Left cardiac atrium (tissue), 4 donors: ENCODE data around the gene CDYL. TPM values are rescaled to one million over a fixed set of nuclear protein-coding genes. Genes with fewer than 3 reads are reported as not detected.
A peak's percentile ranks its signal among the peaks of the same experiment; 100 is the strongest.

ENCODE experiments used
- ATAC-seq, 2 donors: fragments of 200-7000 bp; cut with Tn5 transposase; one replicate each; pipeline ENCODE4 v1.9.1; 2020; ENCODE audit warnings: mild to moderate bottlenecking in 2 of 2, moderate library complexity in 2 of 2
- DNase-seq: peaks from one replicate; pipeline ENCODE4 v3.0.0-alpha.2; 2020
- intact Hi-C, 2 donors: fragments of 100-400 bp; cut with DNase I; formaldehyde crosslinking; loops; one replicate each; pipeline versions ENCODE4 v1.14.1 to v1.15.1; 2022 to 2023
- total RNA-seq, 2 donors: library from RNA; stranded (reverse); fragmentation: NEBNext Ultra II Directional; extraction: Animal tissue kit (Norgen Biotek cat#: 25700); gene quantifications; one replicate each; pipeline ENCODE4 v1.2.1, GENCODE V29; 2021
- donor health status: DM: no; HTN: yes; CAD: no.
- donor health status: DM: no; HTN: yes; CAD: no; lungs with severe emphysema.
- donor health status: DM: yes; HTN: yes; CAD: no.
- donor health status: Dilated cardiomyopathy.

CDYL gene
- total RNA-seq, 2 donors from 2014 or later, result 26.9 to 31.2 TPM

DNA sequence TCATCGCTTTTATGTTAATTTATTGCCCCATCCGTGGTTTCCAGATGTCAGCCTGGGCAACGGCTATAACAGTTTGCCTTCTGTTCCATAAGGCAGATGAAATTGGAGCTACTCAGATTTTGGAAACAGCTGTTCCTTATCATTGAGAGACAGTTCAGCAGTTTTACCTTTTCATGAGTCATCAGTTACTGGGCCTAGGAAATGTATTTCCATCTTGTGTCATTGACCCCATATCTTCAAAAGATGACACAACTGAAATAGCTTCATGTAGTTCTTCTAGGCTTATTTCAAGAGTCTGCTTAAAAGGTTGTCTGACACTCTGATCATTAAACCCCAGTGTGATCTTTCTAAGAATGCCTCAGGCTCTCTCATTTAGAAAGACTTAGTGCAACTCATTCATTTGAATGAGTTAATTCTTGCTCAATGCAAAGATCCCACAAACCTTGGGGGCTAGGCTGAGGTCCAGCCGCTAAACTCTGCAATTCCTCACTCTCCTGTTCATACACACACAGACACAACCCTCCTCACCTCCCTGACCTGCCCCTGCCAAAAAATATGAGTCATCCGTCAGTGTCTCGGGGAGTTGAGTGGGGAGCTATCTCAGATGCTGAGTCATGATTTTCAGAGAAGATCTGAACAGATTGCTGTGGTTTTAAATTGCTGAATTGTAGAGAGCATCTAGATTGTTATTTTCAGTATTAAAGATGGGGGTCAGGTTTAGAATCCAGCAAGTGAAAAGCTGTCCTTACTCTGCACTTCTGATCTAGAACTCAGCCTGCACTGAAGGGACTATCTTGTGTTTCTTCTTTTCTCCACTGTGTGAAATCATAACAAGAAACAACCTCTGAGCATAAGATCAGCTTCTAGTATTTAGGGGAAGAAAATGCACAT is 165.8 kb downstream of the CDYL start:
- ATAC-seq (peak; percentile 70 to 96), DNase-seq (peak; percentile 40)
- intact Hi-C loops, result no loop called here

DNA sequence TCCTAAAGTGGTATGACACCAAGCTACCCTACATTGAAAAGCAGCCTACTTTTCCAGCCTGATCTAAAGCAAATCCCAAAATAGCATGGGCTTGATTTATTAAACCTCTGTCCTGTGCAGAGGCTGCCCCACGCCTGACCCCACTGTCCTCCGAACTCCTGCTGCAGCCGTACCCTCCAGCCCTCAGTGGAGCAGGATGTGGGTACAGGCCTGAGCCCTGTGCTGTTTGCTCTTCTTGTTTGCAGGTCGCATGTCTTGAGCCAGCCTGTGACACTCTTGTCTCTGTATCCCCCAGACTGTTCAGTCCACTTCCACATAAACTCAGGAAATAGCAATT is 166.4 kb downstream of the CDYL start:
- intact Hi-C loops, result no loop called here
- ATAC-seq (peak in 1 of 2 donors; percentile 39), DNase-seq (no peak)

DNA sequence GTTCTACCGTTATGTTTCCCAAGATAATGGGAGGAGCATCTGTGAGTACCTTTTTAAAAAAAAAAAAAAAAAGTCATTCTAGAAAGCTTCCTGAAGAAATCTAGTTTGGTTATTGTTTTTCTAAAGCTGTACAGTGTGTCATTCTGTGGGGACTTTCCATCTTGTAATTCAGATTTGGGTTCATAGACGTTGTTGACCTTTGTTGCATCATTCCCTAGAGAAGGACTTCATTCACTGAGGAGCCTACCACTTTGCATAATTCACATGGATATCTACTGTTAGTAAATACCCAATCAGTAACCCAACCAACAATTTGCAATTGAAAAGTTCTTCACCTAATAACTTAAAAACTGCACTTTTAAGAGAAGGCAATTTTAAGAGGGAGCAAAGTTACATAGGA is 167.5 kb downstream of the CDYL start:
- ATAC-seq (no peak), DNase-seq (no peak)
- intact Hi-C loops, result no loop called here

DNA sequence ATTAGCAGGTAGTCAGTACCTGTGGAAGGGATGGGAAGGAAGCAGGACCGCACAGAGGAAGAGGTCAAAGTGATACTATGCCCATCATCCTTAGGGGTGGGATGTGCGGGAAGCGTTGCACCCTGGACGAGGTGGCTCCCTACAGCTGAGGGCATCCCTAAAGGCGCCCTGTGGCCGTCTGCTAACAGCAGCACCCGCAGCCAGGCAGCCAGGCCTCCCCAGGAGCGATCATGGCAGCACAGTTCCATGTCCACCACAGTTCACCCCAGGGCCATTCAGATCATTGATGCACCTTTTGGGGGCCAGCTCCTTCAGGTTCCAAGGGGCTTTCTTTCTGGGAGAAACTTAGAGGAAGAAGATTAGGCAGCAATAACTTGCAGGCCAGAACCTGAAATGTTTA is 168.1 kb downstream of the CDYL start:
- intact Hi-C loops, result no loop called here
- DNase-seq (no peak), ATAC-seq (no peak)

DNA sequence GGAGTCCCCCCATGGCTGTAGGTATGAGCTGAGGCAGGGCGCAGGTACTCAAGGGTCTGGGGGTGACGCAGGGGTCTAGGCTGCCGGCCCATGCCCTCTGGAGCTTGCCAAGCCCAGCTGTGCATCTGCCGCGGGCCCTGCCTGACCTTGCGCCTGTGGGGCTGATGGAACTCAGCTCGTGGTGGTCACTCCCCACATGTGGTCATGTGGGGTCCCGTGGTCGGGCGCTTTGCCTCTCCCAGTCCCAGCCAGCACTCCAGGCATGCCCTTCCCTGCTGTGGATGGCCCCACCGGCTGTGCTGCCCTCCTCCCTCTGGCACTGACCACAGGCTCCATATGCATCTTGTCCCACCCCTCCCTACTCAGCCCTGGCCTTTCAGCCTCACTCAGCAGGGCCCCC is 170.3 kb downstream of the CDYL start:
- intact Hi-C loops, result no loop called here
- ATAC-seq (no peak), DNase-seq (no peak)

DNA sequence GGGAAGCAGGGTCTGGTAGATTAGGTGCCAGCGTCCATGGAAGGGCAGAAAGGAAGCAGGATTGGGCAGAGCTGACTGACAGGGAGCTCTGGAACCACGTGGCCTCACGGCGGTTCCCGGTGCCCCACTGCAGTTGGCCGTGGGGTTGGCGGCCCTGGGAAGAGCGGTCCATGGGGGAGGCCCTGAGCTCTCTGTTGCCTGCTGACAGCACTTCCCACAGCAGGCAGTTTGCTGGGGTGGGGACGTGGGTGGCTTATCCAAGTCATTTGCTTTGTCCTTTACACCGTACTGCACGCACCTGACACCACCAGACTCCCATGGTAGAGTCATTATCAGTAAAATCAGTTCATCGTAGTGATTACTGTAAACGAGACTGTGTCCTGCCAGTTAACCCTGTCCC is 171.5 kb downstream of the CDYL start:
- intact Hi-C loops, result no loop called here
- ATAC-seq (no peak), DNase-seq (no peak)

DNA sequence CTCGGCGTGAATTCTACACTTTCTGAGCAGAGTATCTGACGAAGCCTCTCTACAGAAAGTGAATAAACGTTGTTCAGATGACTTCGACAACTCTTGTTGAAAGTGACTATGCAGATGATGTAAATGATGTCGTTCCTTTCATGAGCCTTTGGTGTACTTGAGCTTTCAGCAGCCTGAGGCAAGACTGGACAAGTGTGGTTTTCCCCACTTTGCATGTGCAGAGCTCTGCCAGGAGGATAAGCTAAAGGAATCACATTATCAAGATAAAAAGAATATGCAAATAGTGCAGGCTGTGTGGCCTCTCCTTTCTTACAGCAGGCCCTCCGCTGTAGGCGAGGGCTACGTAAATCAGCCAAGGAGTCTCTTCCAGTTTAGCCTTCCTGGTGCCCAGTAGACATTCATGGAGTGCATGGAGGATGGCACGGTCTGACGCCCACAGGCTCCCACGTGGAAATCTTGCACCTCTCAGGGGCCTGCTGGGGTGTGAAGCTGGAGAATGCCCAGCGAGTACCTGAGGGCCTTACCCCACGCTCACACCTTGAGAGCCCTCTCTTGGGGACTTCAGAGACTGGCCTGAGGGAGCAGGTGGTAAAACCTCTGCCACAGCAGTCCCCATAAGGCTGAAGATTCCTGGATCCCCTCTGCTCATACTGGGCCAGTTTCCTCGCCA is 172.7 kb downstream of the CDYL start:
- ATAC-seq, result no peak
- intact Hi-C loops, result no loop called here
- DNase-seq, result no peak

DNA sequence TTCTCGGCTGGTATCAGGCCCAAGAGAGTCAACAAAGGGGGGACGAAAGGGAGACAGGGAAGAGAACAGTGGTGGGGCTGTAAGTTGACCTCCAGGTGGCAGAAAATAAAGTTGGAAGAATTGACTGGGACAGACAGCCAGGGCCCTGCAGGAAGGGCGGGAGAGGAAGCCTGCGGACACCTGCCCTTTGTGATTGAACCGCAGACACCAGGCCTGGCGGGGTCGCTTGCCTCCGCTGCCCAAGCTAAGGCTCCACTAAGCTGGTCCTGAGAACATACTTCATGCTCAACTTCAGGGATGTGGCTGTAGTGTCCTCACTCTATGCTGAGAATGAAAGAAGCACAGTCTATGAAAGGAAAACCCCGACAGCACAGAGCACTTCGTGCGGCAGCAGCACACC is 173.9 kb downstream of the CDYL start:
- intact Hi-C loops, result no loop called here
- no peak for DNase-seq
- no peak for ATAC-seq

DNA sequence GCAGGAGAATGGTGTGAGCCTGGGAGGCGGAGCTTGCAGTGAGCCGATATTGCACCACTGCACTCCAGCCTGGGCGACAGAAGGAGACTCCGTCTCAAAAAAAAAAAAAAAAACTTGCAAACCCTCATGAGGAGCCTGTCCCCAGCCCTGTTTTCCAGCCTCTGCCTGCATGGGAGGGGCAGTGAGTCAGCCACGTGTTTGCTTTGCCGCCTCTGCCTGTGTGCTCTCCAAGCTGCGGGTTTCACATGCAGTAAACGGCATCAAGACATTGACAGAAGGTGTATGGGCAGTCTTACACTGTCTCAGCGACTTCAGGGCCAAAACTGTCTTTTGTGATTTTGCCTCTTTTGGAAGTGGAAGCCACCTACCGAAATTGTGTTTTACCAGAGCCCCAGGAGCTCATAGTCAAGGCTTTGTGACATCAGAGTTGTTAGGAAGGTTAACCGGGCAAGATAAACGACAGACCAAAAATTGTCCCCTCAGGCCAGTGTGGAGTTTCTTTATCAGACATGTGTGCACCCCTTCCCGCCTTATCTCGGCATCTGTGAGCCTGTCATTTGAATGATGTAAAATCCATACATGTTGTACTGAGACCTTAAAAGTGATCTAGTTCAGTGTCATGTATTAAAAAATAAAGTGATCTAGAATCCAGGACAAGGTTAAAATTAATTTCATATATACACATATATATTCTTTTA is 174.8 kb downstream of the CDYL start:
- ATAC-seq (no peak), DNase-seq (no peak)

DNA sequence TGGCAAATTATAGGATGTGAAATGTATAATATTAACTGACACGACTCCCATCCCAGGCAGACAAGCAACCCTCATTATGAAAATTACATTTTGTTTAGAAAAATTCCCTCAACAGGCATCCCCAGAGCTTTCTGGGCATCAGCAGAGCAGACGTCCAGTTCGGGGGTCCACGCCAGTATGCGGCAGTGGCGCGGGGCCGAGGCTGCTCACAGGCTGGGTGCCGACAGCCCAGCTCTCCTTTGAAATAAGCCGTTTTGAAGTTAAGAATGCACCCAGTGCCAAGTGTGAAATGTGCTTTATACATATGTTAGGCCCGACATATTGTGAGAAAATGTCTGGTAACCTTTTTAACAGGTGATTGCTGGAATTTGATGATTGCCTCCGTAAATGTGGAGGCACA is 177.2 kb downstream of the CDYL start:
- no peak for ATAC-seq
- intact Hi-C loops, result no loop called here

More for the DNA sequence above, 174.8 kb downstream of the CDYL start:
- intact Hi-C loops, result no loop called here

DNA sequence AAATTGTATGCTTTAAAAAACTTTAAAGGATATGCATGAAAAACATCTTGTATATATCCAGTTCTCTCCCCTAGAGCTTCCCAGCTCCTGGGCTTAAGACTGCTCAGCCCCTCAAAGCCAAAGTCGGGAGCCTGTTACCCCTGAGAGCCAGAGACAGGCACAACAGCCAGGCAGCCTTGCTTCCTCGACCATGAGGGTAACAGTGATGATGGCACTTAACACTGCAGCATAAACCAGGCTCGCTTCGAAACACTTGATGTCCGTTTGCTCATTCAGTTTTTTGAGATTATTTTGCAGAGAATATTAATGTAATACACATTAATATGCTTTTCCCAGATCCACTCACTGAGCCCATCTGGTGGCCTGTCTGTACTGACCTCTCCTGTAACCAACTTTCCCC is 180.4 kb downstream of the CDYL start:
- intact Hi-C loops, result no loop called here
- no peak for DNase-seq

More for the DNA sequence above, 177.2 kb downstream of the CDYL start:
- DNase-seq, result no peak

DNA sequence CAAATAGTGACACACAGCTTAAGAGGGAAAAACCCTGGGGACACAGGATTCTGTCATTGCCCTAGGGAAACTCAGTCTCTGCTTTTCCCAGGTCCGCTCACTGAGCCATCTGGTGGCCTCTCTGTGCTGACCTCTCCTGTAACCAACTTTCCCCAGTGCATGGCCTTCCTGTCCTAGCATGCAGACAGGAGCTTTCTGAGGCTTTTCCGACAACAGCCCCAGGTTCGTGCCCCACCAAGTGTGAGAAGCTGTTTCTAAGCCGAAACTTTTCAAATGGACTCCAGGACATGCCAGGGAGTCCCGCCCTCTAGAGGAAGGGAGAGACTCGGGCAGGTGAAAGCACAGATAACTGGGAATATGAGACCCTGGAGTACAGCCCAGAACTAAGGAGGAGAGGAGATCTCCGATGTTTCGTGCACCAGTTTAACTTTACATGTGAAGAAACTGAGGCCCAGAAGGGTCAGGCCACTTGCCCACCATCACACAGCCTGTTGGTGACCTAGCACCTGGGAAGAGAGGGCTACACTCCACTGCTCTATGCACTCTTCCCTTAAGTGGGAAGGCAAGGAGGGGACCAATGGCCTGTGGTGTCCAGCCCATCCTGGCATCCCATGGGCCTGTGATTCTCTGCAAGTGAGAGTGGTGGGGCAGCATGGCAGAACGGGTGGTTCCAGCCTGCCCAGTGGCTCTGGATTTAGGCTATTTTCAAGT is 181.5 kb downstream of the CDYL start:
- peak in 1 of 2 donors; percentile 60 for ATAC-seq
- no peak for DNase-seq
- intact Hi-C loops, result no loop called here

More for the DNA sequence above, 180.4 kb downstream of the CDYL start:
- ATAC-seq, result no peak

DNA sequence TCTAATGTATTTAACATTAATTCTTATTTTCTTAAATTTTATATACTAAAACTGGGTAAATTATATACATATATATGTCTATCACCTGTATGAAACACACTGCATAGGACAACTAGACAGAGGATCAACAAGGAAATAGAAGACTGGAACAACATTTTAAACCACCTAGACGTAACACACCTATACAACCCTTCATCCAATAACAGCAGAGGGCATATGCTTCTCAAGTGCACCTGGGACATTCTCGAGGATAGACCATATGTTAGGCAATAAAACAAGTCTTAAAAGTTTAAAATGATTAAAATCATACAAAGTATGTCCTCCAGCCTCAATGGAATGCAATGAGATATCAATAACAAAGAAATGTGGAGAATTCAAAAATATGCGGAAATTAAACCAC is 182.4 kb downstream of the CDYL start:
- intact Hi-C loops, result no loop called here
- DNase-seq, result no peak
- ATAC-seq, result no peak

DNA sequence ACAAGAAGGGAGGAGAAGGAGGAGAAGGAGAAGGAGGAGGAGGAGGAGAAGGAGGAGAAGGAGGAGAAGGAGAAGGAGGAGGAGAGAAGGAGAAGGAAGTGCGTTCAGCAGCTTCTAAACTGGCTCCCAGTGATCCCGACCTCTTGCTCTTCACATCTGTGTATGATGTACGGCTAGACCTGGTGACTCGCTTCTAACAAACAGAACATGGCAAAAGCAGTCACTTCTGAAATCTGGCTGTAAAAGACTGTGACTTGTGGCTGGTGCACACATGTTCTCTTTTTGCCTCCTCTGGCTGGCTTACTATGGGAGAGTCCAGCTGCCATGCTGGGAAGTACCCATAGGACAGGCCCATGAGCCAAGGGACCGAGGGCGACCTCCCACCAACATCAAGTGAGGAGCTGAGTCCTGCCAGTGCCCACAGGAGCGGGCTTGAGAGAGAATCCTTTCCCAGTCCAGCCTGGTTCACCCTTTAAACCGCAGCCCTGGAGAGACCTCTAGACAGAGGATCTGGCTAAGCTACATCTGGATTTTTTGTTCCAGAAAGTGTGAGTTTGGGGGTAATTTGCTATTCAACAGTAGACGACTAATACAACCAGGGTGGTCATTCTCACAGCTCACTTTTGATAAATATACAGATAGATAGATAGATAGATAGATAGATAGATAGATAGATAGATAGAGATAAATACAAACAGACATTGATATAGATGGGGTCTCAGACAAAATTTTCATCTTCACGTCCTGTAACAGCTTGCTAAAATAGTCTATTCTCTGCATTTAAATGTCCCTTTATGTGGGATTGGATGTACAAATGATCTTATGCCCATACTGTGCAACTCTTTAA is 185.3 kb downstream of the CDYL start:
- ATAC-seq (no peak), DNase-seq (no peak)
- intact Hi-C loops, result no loop called here

DNA sequence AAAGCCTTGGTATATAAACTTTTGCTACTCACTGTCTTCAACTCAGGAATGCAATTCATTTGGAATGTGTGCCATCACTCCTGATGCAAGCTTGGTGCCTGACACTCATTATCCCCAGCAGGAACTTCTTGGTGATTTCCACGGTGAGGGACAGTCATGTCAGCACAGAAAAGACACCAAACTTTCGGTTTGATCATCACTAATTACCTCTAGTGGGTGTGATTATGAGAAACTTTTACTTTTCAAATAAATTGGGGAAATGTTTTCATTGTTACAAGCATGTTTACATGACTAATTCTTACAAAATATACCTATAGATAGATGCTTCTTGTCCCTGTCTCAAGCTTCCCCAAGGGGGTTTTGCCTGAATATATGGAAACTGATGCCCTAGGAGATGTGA is 186.7 kb downstream of the CDYL start:
- intact Hi-C loops, result no loop called here
- ATAC-seq (no peak), DNase-seq (no peak)

DNA sequence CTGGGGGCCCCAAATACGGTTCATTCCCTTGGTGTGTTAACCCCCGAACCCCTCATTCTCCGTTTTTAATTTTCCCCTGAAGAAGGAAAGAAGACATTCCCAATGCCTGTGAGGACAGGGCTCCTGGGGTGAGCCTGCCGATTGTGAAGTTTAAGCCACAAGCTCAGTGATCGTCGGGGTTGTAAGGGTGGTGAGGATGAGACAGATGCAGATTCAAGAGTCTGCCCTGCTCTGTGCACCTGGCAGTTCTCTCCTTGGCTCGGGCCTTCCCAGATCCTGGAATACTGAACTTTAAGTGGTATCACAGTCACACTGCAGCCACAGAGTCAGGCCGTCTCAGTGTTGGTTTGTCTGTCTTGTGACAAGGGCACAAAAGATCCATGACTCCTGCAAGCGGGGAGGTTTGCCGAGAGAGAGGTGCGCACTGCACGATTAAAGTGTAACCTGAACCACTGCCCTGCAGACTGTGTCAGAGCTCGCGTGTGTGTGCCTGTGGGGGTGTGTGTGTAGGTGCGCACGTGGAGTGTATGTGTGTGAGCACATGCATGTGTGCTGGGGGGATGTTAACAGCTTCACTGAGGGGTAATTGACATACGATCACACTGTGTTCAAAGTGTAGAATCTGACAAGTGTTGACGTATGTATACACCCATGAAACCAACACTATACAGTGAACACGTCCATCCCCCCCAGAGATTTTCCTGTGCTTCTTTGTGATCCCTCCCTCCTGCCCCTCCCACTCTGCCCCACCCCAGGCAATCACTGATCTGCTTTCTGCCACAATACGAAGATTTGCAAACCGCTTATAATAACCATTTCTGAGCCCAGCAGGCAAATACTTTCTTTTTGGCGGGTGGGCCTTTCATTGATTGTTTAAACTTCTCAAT is 188.7 kb downstream of the CDYL start:
- intact Hi-C loops, result no loop called here
- DNase-seq (no peak), ATAC-seq (no peak)

DNA sequence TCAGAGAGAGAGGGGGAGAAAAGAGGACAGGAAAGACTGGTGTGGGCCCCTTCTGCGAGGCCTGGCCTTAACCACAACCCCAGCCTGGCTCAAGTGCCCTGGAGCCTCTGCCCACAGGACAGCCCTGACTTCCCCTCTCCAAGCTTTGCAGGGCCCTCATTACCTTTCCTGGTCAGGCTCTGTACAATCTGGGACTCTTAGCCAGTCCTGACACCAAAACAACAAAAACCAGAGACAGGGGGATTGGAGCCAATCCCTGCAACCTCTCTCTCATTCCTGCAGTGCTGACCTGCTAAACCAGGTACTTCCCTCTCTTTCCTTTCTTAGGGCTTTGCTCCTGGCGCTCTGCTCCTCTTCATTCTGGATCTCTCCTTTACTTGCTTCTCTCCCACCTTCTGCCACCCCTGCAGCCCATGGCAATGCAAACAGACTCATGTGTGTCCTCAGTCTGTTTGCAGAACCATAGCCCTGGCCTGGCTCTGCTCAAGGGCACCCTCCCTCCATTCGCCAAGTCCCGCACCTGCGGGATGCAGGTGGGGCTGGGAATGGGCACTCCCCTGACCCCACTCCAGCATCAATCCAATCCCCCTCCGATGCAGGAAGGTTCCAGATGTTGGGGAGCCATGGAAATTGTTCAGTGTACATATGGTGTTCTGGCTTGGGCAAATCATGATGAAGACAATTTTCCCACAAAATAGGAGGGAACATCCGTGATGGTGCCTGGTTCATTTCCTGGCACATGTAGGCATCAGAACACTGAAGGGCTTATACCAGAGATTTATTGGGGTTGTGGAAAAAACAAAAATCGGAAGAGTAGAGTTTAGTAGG is 189.6 kb downstream of the CDYL start:
- ATAC-seq (no peak), DNase-seq (no peak)
- intact Hi-C loops, result no loop called here
